ENCODE measurements around the gene DIPK1C.

- TF ChIP-seq CTCF (conservative IDR thresholded peaks at IDR 0.05; ENCODE audit: low read length) (no peak), EZH2phosphoT487 (IDR thresholded peaks at IDR 0.05; ENCODE audit: borderline replicate concordance) (no peak)
Observed at GRCh38 chr18:74453642-74454198, 3.4 kb downstream of the DIPK1C start.
